Gastroesophageal sphincter (tissue), 4 donors: ENCODE results near the gene GRIP1. TPM values are rescaled to one million over a fixed set of nuclear protein-coding genes. Genes with fewer than 3 reads are reported as not detected.

Experiments
- ATAC-seq: fragments of 150-250 bp; one replicate; pipeline ENCODE4 v1.9.1; 2016; ENCODE audit warnings: mild to moderate bottlenecking, moderate library complexity
- H3K27ac ChIP-seq, 4 donors: fragments of 200-600 bp; sonication (generic) in 3 of 4; 1 replicate in 3 of 4; 2 replicates in 1 of 4; pipeline ENCODE4 v1.5.1; 2016 to 2019
- H3K27me3 ChIP-seq: fragments of 200-600 bp; sonication (generic); one replicate; pipeline ENCODE4 v1.5.1; 2019
- H3K36me3 ChIP-seq, 2 donors: fragments of 200-600 bp; sonication (generic); one replicate each; pipeline ENCODE4 v1.5.1; 2019; ENCODE audit warnings: control low read depth in 1 of 2
- H3K4me1 ChIP-seq, 3 donors: fragments of 200-600 bp; sonication (generic); 1 replicate in 2 of 3; 2 replicates in 1 of 3; pipeline ENCODE4 v1.5.1; 2016 to 2019; ENCODE audit warnings: control low read depth in 2 of 3
- H3K4me3 ChIP-seq, 2 donors: fragments of 200-600 bp; sonication (generic); one replicate each; pipeline ENCODE4 v1.5.1; 2019; ENCODE audit warnings: mild to moderate bottlenecking in 1 of 2, moderate library complexity in 1 of 2
- H3K9me3 ChIP-seq, 3 donors: fragments of 200-600 bp; sonication (generic); one replicate each; pipeline ENCODE4 v1.5.1; 2017 to 2019; ENCODE audit warnings: control low read depth in 2 of 3
- CTCF ChIP-seq, 4 experiments: fragments of 200-600 bp in 2 of 4; fragments of 450-650 bp in 2 of 4; sonication (generic) in 1 of 4; IDR thresholded peaks; one replicate each; pipeline ENCODE4 v1.5.1; 2017 to 2019; ENCODE audit warnings: antibody characterized with exemption in 4 of 4, mild to moderate bottlenecking in 2 of 4, moderate library complexity in 2 of 4
- EP300 ChIP-seq: sonication (generic); formaldehyde crosslinking; IDR thresholded peaks from one replicate; pipeline ENCODE4 v1.6.1; 2017; ENCODE audit warnings: antibody characterized with exemption, mild to moderate bottlenecking
- POLR2A ChIP-seq, 2 donors: fragments of 450-650 bp; IDR thresholded peaks; one replicate each; pipeline ENCODE4 v1.6.1; 2017; ENCODE audit warnings: antibody characterized with exemption in 2 of 2, mild to moderate bottlenecking in 2 of 2, moderate library complexity in 1 of 2
- POLR2AphosphoS5 ChIP-seq: sonication (generic); formaldehyde crosslinking; IDR thresholded peaks from one replicate; pipeline ENCODE4 v1.6.1; 2017; ENCODE audit warnings: antibody characterized with exemption
- WGBS, 2 donors: methylation state at CpG; one replicate each; pipeline ENCODE4 v1.1.5; 2018; ENCODE audit warnings: low coverage in 1 of 2; 5-methylcytosine and 5-hydroxymethylcytosine counted together
- total RNA-seq, 4 donors: library from RNA; depleted of rRNA; stranded (reverse); fragments of >200 nt; gene quantifications; one replicate each; pipeline ENCODE4 v1.1.0, GENCODE V29; 2016

Gene GRIP1
- total RNA-seq, 4 donors from 2014 or later, result 6.8 to 17.8 (median 11.6) TPM

GRCh38 chr12:66428870-66429269 is 250.0 kb downstream of the GRIP1 start:
- Histone ChIP-seq H3K27ac (no peak overlapping the region), H3K27me3 (no peaks in the 10 kb centered on the region), H3K9me3 (no peaks in the 10 kb centered on the region), H3K4me1 (no peaks in the 10 kb centered on the region), H3K36me3 (no peaks in the 10 kb centered on the region), H3K4me3 (no peak overlapping the region)
- WGBS, 2 donors, result 88 to 90% methylated on average over 4 to 5 of the region's 5 CpGs
- TF ChIP-seq CTCF (IDR thresholded peaks at IDR 0.05) (no peak), POLR2AphosphoS5 (no peak), POLR2A (IDR thresholded peaks at IDR 0.05) (no peak), EP300 (no peak)
- ATAC-seq, result no peak

- no peak overlapping the region for H3K4me3 ChIP-seq
- TF ChIP-seq EP300 (no peak), POLR2AphosphoS5 (no peak), CTCF (IDR thresholded peaks at IDR 0.05) (no peak), POLR2A (IDR thresholded peaks at IDR 0.05) (no peak)
- H3K27me3 ChIP-seq, result no peaks in the 10 kb centered on the region
- no peaks in the 10 kb centered on the region for H3K9me3 ChIP-seq
- H3K4me1 ChIP-seq, result no peaks in the 10 kb centered on the region
- H3K27ac ChIP-seq, result no peak overlapping the region
- no peak for ATAC-seq
- no peaks in the 10 kb centered on the region for H3K36me3 ChIP-seq
Measured at GRCh38 chr12:66428261-66428660, 250.6 kb downstream of the GRIP1 start.

GRCh38 chr12:66426696-66427095 is 252.2 kb downstream of the GRIP1 start:
- no peak overlapping the region for H3K4me3 ChIP-seq
- TF ChIP-seq POLR2AphosphoS5 (no peak), CTCF (IDR thresholded peaks at IDR 0.05) (no peak), POLR2A (IDR thresholded peaks at IDR 0.05) (no peak), EP300 (no peak)
- no peaks in the 10 kb centered on the region for H3K27me3 ChIP-seq
- 70 to 100% methylated on average over 2 of the region's 2 CpGs for WGBS, 2 donors
- ATAC-seq, result no peak
- no peaks in the 10 kb centered on the region for H3K4me1 ChIP-seq
- no peaks in the 10 kb centered on the region for H3K9me3 ChIP-seq
- no peaks in the 10 kb centered on the region for H3K36me3 ChIP-seq
- no peak overlapping the region for H3K27ac ChIP-seq

- Histone ChIP-seq H3K27me3 (no peaks in the 10 kb centered on the region), H3K4me1 (no peaks in the 10 kb centered on the region), H3K36me3 (no peaks in the 10 kb centered on the region), H3K4me3 (no peak overlapping the region), H3K27ac (no peak overlapping the region), H3K9me3 (no peaks in the 10 kb centered on the region)
- no peak for ATAC-seq
- WGBS, 2 donors, result 69 to 80% methylated on average over 2 of the region's 2 CpGs
- TF ChIP-seq EP300, result no peak
- TF ChIP-seq CTCF (IDR thresholded peaks at IDR 0.05), result no peak
- no peak for TF ChIP-seq POLR2A (IDR thresholded peaks at IDR 0.05)
- no peak for TF ChIP-seq POLR2AphosphoS5
Measured at GRCh38 chr12:66423266-66423665, 255.6 kb downstream of the GRIP1 start.

- no peaks in the 10 kb centered on the region for H3K4me1 ChIP-seq
- no peak for TF ChIP-seq POLR2AphosphoS5
- no peak for TF ChIP-seq POLR2A (IDR thresholded peaks at IDR 0.05)
- no peak for TF ChIP-seq EP300
- no peak for TF ChIP-seq CTCF (IDR thresholded peaks at IDR 0.05)
- no peak overlapping the region for H3K27ac ChIP-seq
- H3K36me3 ChIP-seq, result no peaks in the 10 kb centered on the region
- 63 to 64% methylated on average over 1 of the region's 1 CpG for WGBS, 2 donors
- no peak overlapping the region for H3K4me3 ChIP-seq
- ATAC-seq, result no peak
- H3K27me3 ChIP-seq, result no peaks in the 10 kb centered on the region
- H3K9me3 ChIP-seq, result no peaks in the 10 kb centered on the region
Measured at GRCh38 chr12:66418908-66419307, 260.0 kb downstream of the GRIP1 start.
